ENCODE data around the gene PARL.
"Not testable (repeated sequence)": the region's sequence is repeated elsewhere in the genome, so short reads cannot be mapped to it uniquely, and the experiment has no call there.

PARL gene

GRCh38 chr3:183904833-183905780, 20.4 kb upstream of the PARL start:
- DNase-seq: no peak

GRCh38 chr3:183898028-183898431, 13.3 kb upstream of the PARL start:
- DNase-seq: no peak

GRCh38 chr3:183897606-183898005, 12.9 kb upstream of the PARL start:
- DNase-seq: no peak

GRCh38 chr3:183896610-183897009, 11.9 kb upstream of the PARL start:
- DNase-seq: no peak

GRCh38 chr3:183896184-183896583, 11.5 kb upstream of the PARL start:
- DNase-seq: no peak

GRCh38 chr3:183895774-183896173, 11.1 kb upstream of the PARL start:
- no peak for DNase-seq

GRCh38 chr3:183895296-183895695, 10.6 kb upstream of the PARL start:
- DNase-seq: peak; percentile 38

DNA sequence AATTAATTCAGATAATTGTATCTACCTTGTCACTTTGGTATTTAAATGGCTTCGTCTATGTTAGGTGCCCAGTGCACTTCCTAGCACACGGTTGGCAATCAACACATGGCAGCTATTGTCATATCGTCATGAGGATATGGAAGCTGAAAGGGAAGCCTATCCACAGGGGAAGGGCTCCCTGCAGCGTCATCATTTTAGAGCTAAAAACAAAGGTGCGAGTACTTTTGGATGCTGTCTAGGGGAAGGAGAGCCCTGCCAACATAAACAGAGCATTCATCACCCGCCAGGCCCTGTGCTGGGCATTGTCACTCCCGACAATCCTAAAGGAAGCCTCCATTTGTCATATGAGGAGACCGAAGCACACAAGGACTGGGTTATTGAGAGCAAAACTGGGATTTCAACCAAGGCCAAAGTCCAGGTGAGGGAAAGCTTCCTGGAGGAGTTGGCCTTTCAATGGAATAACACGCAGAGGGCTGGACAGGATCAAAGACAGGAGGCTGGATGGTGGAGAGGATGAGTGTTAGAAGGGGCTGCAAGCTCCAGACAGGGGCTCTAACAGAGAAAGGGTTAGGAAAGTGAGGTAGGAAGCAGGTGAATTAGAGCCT, 8.0 kb upstream of the PARL start:
- DNase-seq: no peak

DNA sequence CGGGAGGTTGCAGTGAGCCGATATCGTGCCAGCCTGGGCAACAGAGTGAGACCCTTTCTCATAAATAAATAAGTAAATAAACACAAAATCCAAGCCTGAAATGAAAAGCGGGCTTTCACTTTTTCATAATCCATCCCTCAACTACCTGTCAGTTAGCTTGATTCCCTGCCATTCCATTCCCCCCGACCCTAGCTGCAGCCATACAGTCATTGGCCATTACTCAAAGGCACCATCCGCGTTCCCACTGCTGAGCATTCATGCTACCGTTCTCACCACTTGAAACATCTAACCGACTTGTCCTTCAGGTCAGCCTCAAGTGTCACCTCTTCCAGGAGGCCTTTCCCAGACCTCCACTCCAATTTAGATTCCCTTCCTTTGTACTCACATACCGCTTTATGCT, 1.1 kb upstream of the PARL start:
- no peak for DNase-seq

DNA sequence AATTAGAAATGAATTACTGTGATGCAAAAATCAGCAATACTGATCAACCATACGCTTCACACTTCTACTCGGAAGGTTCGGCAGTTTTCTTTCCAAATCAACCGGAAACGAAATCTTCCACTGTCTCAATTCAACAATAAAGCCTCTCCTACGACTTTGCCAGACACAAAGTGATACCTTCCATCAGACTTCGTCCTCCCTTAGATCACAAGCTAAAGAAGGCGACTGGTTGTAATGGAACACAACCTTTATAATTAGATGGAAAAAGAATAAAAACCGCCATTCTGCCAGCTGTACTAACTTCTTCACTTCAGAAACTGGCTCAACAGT, 618 bp downstream of the PARL start:
- DNase-seq: no peak

DNA sequence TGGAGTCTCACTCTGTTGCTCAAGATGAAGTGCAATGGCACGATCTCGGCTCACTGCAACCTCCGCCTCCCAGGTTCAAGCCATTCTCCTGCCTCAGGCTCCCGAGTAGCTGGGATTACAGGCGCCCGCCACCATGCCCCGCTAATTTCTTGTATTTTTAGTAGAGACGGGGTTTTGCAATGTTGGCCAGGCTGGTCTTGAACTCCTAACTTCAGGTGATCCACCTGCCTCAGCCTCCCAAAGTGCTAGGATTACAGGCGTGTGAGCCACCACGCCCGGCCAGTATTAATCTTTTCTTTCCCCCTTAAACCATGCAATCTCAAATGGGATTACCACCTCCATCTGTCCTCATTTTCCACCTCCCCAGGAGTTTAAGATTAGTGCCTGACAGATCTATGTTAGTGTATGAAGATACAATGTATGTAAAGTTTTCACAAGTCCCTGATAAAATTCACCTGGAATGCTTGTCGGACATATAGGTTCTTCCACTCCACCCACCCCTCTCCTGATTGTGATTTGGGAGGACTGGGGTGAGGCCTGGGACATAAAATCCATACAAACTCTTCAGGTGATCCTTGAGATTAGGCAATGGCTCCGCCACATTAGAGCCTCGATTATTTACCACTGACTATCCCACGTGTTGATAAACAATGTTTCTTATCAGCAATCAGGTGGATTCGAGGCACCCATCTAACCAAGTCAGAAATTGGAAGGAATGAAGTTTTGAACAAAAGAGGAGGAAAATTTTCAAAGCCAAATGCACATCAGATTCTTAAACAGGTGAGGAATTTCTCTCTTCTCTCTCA, 1.2 kb downstream of the PARL start:
- DNase-seq: no peak

DNA sequence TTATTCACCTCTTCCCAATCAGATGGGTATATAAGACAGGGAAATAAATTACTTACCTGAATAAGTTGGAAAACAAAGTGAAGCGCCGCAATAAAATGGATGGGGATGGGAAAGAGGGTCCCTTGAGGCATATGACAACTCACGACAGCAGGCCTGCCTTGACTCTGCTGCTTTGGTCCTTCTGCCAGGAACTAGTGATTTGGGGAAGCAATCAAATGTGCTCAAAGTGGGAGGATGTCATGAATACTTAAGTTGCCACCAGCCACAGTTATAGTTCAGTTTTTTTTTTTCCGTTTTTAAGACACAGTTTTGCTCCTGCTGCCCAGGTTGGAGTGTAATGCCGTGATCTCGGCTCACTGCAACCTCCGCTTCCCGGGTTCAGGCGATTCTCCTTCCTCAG, 4.6 kb downstream of the PARL start:
- no peak for DNase-seq

DNA sequence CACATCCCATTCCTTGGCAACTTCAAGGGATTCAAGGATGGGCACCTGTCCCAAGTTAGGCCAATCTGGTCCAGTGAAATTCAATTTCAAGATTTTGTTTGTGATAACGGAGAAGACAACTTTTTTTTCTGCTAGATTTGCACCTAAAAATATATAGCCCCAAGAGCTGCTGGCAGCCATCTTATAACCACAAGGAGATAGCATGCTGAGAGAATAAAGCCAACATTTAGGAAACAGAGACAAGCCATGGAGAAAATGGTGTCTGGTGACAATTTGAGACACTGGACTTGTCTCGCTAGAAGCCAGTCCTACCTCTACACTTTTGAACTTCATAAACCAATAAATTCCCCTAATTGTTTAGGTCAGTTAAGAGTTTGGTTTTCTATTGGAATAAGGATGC, 5.4 kb downstream of the PARL start:
- DNase-seq: no peak

- no peak for DNase-seq
Measured at GRCh38 chr3:183878071-183878470, 6.6 kb downstream of the PARL start.

DNA sequence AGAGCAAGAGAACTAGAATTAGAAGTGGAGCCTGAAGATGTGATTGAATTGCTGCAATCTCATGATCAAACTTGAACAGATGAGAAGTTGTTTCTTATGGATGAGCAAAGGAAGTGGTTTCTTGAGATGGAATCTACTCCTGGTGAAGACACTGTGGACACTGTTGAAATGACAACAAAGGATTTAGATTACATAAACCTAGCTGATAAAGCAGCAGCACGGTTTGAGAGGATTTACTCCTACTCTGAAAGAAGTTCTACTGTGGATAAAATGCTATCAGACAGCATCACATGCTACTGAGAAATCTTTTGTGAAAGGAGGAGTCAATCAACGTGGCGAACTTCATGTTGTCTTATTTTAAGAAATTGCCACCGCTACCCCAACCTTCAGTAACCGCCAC, 7.5 kb downstream of the PARL start:
- DNase-seq: not testable (repeated sequence)

GRCh38 chr3:183875411-183875810, 9.3 kb downstream of the PARL start:
- DNase-seq: no peak

- DNase-seq: no peak
Measured at GRCh38 chr3:183873914-183874313, 10.8 kb downstream of the PARL start.

DNA sequence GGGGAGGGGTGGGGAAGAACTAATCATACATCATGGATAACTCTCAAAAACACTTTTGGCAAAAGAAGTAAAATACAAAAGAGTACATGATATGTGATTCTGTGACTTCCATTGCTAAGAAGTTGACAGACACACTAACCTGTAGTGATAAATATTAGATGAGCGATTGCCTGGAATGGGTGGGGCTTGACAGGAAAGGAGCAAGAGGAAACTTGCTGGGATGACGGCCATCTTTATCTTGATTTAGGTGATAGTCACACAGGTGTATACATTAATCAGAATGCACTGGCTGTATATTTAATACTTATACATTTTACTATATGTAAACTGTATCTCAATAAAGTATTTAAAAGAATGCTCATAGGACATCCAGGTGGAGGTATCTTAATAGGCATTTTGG, 13.1 kb downstream of the PARL start:
- DNase-seq: no peak

DNA sequence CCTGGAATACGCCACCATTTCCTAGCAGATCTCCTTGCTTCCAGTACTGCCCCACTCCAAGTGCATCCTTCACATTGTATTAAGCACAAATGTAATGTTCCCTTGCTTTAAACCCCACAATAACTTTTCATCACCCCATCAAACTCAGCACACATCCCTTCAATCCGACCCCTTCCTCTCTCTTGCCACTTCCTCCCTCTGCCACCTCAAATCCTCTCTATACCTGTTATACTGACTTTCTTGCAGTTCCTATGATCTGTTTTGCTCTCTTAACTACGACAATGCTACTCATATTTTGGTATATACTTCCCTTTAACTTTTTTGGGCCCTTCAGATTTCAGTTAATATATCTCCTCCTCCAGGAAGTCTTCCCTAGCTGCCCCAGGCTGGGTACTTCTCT, 14.1 kb downstream of the PARL start:
- no peak for DNase-seq

DNA sequence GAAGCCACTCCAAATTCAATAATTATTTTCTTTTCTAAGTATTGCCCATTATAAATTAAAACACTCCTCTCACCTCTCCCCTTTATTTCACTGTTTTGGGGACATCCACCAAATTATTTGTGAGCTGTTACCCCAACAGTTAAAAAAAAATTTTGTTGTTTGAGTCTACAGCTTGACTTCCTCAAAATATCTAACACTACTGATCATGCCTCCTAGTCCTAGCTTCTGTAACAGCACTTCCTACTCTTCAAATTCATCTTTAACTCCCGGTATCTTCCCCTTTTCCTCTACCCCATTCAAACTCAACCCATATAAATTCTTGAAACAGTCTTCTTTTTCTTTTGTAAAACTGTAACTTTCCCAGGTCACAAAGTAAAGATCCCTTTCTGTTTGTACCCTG, 15.9 kb downstream of the PARL start:
- DNase-seq: no peak

DNA sequence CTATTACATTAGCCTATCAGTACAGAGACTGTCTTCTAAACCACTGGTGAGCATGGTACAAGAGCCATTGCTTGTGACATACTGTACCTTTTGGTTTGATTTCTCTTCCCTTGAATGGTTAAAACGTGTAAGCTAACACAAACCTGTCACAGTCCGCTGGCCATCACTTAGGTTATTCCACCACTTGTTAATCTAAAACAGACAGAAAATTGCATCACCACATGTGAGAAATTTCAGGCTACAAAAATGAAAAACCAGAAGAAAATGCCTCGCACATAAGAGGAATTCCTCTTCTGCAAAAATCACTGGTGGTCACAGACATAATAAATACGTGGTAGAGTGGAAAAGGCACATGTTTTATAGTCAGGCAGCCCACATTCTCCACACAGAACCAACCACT, 22.1 kb downstream of the PARL start:
- DNase-seq: no peak

GRCh38 chr3:183857863-183858262, 26.8 kb downstream of the PARL start:
- DNase-seq: no peak

GRCh38 chr3:183854318-183855035, 30.2 kb downstream of the PARL start:
- DNase-seq: no peak
